ENCODE measurements around the gene FAM174B.

Gene FAM174B

DNA sequence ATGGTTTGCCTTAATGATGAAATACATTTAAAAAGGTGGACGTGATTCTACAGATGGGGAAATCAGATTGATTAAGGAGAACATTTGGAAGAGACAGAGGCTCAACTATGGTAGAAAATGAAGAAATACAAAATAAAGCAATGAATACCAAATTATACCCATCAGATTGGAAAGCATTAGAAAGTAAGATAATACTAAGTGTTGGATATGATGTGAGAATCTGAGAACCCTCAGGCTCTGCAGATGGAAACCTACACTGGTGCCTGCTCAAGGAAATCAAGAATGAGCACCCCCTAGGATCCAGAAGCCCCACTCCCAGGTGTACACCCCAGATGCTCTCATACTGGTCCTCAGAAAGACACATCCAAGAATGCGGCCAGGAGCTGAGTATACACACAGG is 4.6 kb downstream of the FAM174B start:
- 0 out of 2 replicates have a peak, but pooled peaks cover 9% of the 10 kb centered on the region for H3K36me3 ChIP-seq (replicated peaks; ENCODE audit: insufficient read depth, low read length)

DNA sequence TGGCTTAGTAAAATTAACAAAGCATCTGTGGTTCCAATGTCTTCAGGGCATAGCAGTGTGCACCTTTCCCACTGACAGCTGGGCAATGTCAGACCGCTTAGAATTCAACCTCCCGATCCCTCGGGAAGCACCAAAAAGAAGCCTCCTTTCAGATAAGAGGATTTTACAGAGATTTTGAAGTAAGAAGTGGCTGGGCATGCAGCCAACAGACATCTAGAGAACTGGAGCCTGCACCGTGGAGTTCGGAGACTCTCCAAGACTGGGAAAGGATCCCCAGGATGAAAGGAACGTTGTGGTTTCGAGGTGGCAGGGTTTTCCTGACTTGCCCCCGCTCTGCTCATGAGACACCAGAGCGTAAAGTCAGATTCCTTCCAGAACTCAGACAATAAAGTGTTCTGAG is 5.3 kb downstream of the FAM174B start:
- no peak for DNase-seq
- Histone ChIP-seq H3K27ac (ENCODE audit: low read length) (no peak overlapping the region), H4K20me1 (ENCODE audit: insufficient read depth, low read length) (no peaks in the 10 kb centered on the region), H3K27me3 (replicated peaks; ENCODE audit: insufficient read depth, low read length) (no peaks in the 10 kb centered on the region), H3K79me2 (ENCODE audit: low read length) (peaks cover 100% of the 10 kb centered on the region), H3K4me1 (ENCODE audit: low read length) (peaks cover 12% of the 10 kb centered on the region; the same call in 1 of the 2 replicates), H3F3A (ENCODE audit: insufficient read depth, low read length) (peaks cover 7% of the 10 kb centered on the region; the same call in 1 of the 2 replicates), H3K4me2 (ENCODE audit: low read depth, low read length) (no peak overlapping the region), H2AFZ (ENCODE audit: low read length) (no peak overlapping the region), H3K4me3 (ENCODE audit: low read length) (no peak overlapping the region), H3K9me3 (replicated peaks; ENCODE audit: insufficient read depth, low read length) (no peaks in the 10 kb centered on the region), H3K9me2 (replicated peaks; ENCODE audit: insufficient read depth, low read length) (no peaks in the 10 kb centered on the region), H3K9ac (ENCODE audit: low read length) (no peak overlapping the region), H3K36me3 (replicated peaks; ENCODE audit: insufficient read depth, low read length) (0 out of 2 replicates have a peak, but pooled peaks cover 9% of the 10 kb centered on the region)
- TF ChIP-seq EZH2 (optimal IDR thresholded peaks at IDR 0.05; ENCODE audit: low read depth, low read length) (no peak), EZH2phosphoT487 (IDR thresholded peaks at IDR 0.05; ENCODE audit: low read length) (no peak)
- TF ChIP-seq, protein P1, sequence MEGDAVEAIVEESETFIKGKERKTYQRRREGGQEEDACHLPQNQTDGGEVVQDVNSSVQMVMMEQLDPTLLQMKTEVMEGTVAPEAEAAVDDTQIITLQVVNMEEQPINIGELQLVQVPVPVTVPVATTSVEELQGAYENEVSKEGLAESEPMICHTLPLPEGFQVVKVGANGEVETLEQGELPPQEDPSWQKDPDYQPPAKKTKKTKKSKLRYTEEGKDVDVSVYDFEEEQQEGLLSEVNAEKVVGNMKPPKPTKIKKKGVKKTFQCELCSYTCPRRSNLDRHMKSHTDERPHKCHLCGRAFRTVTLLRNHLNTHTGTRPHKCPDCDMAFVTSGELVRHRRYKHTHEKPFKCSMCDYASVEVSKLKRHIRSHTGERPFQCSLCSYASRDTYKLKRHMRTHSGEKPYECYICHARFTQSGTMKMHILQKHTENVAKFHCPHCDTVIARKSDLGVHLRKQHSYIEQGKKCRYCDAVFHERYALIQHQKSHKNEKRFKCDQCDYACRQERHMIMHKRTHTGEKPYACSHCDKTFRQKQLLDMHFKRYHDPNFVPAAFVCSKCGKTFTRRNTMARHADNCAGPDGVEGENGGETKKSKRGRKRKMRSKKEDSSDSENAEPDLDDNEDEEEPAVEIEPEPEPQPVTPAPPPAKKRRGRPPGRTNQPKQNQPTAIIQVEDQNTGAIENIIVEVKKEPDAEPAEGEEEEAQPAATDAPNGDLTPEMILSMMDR (IDR thresholded peaks at IDR 0.05; ENCODE audit: low read length) = no peak

More for the DNA sequence above, 4.6 kb downstream of the FAM174B start:
- Histone ChIP-seq H3K27ac (ENCODE audit: low read length) (no peak overlapping the region), H3K27me3 (replicated peaks; ENCODE audit: insufficient read depth, low read length) (no peaks in the 10 kb centered on the region), H2AFZ (ENCODE audit: low read length) (no peak overlapping the region), H3K4me3 (ENCODE audit: low read length) (no peak overlapping the region), H4K20me1 (ENCODE audit: insufficient read depth, low read length) (no peaks in the 10 kb centered on the region), H3K4me2 (ENCODE audit: low read depth, low read length) (no peak overlapping the region), H3K79me2 (ENCODE audit: low read length) (peaks cover 93% of the 10 kb centered on the region), H3K9ac (ENCODE audit: low read length) (no peak overlapping the region), H3F3A (ENCODE audit: insufficient read depth, low read length) (peaks cover 7% of the 10 kb centered on the region; the same call in 1 of the 2 replicates), H3K4me1 (ENCODE audit: low read length) (peaks cover 15% of the 10 kb centered on the region; the same call in 1 of the 2 replicates), H3K9me3 (replicated peaks; ENCODE audit: insufficient read depth, low read length) (no peaks in the 10 kb centered on the region), H3K9me2 (replicated peaks; ENCODE audit: insufficient read depth, low read length) (no peaks in the 10 kb centered on the region)
- TF ChIP-seq, protein P1 (IDR thresholded peaks at IDR 0.05; ENCODE audit: low read length) = no peak
- no peak for TF ChIP-seq EZH2phosphoT487 (IDR thresholded peaks at IDR 0.05; ENCODE audit: low read length)
- no peak for DNase-seq

DNA sequence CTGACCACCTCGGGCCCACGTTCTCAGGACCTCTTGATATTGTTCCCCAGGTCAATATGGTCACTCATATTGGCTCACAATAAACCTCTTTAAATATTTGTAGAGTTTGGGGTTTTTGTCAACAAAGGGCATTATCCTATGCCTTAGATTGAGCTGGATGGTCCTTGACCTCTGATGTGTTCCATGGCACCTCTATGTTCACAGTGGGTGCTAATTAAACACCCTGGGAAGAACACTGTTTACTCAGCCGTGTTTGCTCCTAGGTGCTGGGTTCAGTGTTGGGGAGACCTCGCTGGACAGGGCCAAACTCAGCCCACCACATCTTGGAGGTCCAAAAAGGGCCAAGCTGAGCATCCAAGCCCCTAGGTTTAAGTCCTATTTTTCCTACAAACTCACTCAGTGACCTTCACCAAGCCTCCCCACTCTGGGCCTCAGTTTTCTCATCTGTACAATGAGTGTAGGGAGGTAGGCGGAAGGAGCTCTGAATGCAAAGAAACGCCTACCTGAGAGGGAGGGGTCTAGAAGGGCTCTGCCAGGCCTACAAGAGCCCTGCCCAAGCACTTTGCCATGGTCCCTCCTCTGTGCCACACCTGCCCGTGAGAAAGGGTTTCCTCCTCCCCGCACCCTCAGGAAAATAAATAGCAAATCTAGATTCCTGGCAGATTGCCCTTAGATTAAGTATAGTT is 7.2 kb downstream of the FAM174B start:
- H3K4me3 ChIP-seq (ENCODE audit: low read length) = no peak overlapping the region
- no peak overlapping the region for H3K4me2 ChIP-seq (ENCODE audit: low read depth, low read length)
- H3F3A ChIP-seq (ENCODE audit: insufficient read depth, low read length) = no peaks in the 10 kb centered on the region
- H4K20me1 ChIP-seq (ENCODE audit: insufficient read depth, low read length) = no peaks in the 10 kb centered on the region
- H3K27me3 ChIP-seq (replicated peaks; ENCODE audit: insufficient read depth, low read length) = no peaks in the 10 kb centered on the region
- no peak overlapping the region for H2AFZ ChIP-seq (ENCODE audit: low read length)
- no peaks in the 10 kb centered on the region for H3K9me2 ChIP-seq (replicated peaks; ENCODE audit: insufficient read depth, low read length)
- no peak overlapping the region for H3K9ac ChIP-seq (ENCODE audit: low read length)
- no peak overlapping the region for H3K27ac ChIP-seq (ENCODE audit: low read length)
- TF ChIP-seq EZH2phosphoT487 (IDR thresholded peaks at IDR 0.05; ENCODE audit: low read length) = no peak
- TF ChIP-seq EZH2 (optimal IDR thresholded peaks at IDR 0.05; ENCODE audit: low read depth, low read length) = no peak
- TF ChIP-seq, protein P1 (IDR thresholded peaks at IDR 0.05; ENCODE audit: low read length) = no peak
- H3K36me3 ChIP-seq (replicated peaks; ENCODE audit: insufficient read depth, low read length) = 0 out of 2 replicates have a peak, but pooled peaks cover 9% of the 10 kb centered on the region
- no peak for DNase-seq
- no peaks in the 10 kb centered on the region for H3K9me3 ChIP-seq (replicated peaks; ENCODE audit: insufficient read depth, low read length)
- peaks cover 2% of the 10 kb centered on the region; the same call in 1 of the 2 replicates for H3K4me1 ChIP-seq (ENCODE audit: low read length)
- peaks cover 100% of the 10 kb centered on the region for H3K79me2 ChIP-seq (ENCODE audit: low read length)

Measured in MM.1S (cell line).